NCI-H146 (cell line): ENCODE data around the gene ANKS1B.

Experiments used
- DNase-seq: peaks from one replicate; lab custom pipeline; 2025; lab: John Stamatoyannopoulos, UW

ANKS1B gene

DNA sequence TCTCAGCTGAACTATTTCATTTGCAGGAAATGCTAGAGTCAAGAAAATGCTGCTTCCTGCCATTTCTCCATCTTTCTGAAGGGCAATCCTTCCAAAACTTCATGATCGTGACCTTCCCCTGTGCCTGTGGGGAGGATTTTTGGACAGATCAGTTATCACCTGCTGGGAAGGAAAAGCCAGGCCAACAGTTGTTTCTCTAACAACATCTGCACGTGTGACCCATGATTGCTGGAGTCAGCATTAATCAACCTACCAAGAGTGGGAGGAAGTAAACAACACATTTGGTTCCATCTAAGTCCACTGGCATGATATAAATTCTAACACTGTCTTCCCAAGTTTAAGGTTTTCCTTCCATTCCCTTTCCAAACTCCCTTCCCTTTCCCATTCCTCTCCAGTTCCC, 1167.0 kb downstream of the ANKS1B start:
- no peak for DNase-seq

- no peak for DNase-seq
Observed at GRCh38 chr12:98816720-98817119, 1168.0 kb downstream of the ANKS1B start.

DNA sequence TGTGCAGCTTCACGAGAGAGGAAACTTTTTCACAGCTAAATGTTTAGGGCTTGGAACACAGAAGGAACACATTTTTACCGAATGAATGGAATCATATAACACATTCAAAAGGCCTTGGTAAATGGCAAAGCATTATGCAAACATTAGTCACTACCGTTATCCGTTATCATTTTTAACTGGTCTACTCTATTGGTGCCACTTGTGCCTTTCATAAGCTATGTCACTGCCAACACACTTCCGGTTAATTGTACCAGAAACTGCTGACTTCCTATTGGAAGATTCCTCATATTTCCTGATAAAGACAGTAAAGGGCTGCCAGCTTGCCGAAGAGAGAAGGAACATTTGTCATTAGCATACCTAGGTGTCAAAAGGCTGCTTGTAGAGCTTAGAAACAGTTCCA, 1170.5 kb downstream of the ANKS1B start:
- no peak for DNase-seq

DNA sequence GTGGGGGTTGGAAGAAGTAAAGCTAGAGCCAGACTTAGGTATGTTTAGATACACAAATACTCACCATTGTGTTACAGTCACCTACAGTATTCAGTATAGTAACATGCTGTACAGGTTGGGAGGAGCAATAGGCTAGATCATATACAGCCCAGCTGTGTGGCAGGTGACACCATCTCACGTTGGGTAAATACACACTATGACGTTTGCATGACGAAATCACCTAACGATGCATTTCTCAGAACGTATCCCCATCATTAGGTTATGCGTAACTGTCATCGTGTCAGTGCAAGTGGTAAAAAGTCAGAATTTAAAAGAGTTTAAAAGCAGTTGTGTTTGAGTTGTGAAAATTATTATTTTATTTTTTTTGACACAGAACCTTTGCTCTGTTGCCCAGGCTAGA, 1172.5 kb downstream of the ANKS1B start:
- no peak for DNase-seq

GRCh38 chr12:98808243-98808875, 1176.4 kb downstream of the ANKS1B start:
- no peak for DNase-seq

DNA sequence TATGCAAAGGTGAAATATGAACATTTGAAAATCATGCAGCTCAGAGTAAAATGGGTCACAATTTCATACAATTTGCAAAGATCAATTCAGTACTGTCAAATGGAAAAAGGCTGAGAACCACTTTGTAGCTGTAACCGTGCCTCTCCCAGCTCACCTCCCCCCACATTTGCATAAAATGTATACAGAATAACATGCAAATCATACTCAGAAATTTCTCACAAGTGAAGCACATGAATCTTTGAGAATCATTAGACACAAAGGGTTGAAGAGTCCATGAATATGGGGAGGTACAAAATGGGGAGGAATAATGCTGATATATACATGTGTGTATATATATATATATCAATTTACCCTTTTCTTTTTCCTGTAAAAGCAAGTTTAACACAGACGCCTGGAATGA, 1177.5 kb downstream of the ANKS1B start:
- DNase-seq, result no peak

DNA sequence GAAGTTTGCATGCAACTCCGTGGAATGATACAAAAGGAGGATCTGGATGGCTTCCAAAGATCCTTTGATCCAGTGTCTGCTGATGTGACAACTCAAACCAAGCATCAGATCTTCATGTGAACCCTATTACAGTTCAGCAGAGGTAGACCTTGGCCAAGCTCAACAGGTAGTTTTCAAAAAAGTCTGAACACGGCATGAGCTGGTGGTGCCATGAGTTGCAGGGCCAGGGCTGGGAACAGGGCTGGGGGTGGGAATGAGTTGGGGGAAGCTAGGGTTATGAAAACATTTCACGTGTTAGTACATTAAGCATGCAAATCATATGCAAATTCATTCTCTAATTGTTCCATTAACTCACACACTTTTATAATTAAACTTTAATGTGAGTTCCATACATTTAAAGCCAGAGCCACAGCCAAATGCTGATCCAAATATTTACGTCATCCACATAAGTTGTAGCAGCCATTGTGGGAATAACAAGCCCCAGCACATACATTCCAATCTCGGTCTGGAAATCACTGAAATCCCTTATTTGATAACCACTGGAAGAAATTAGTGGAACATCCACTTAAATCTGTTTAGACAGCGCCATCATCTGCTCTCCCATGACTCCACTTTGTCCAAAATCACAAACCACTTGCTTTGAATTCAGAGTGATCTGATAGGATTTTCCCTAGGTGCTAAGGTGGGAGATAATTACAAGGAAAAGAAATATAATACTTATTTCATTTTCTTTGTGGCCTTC, 1181.1 kb downstream of the ANKS1B start:
- no peak for DNase-seq

- no peak for DNase-seq
Observed at GRCh38 chr12:98799822-98800221, 1184.9 kb downstream of the ANKS1B start.

GRCh38 chr12:98799146-98799810, 1185.5 kb downstream of the ANKS1B start:
- no peak for DNase-seq

DNA sequence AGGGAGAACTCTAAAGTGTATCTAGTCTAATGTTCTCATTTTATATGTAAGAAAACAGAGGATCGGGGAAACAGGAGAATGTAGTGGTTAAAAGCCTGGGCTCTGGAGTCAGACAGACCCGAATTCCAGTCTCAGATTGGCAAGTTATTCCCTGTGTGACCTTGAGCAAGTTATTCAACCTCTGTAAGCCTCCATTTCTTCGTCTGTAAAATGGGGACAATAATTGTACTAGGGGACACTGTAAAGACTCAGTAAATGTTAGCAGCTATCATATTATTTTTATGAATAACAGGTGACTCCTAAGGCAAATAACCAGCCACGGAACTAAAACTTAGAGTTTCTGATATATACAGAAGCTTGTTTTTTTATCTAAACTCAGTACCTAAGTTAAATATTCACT, 1187.5 kb downstream of the ANKS1B start:
- DNase-seq, result no peak

GRCh38 chr12:98796745-98797144, 1188.0 kb downstream of the ANKS1B start:
- no peak for DNase-seq

DNA sequence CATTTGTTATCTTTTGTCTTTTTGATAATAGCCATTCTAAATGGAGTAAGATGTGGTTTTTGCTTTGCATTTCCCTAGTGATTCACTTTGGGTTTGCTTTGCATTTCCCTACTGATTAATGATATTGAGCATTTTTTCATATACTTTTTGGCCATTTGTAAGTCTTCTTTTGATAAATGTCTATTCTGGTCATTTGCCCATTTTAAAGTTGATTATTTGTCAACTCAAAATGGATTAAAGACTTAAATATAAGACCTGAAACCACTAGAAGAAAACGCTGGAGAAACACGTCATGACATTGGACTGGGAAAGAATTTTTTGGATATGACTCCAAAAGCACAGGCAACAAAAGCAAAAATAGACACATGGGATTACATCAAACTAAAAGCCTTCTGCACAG, 1191.6 kb downstream of the ANKS1B start:
- DNase-seq, result no peak

DNA sequence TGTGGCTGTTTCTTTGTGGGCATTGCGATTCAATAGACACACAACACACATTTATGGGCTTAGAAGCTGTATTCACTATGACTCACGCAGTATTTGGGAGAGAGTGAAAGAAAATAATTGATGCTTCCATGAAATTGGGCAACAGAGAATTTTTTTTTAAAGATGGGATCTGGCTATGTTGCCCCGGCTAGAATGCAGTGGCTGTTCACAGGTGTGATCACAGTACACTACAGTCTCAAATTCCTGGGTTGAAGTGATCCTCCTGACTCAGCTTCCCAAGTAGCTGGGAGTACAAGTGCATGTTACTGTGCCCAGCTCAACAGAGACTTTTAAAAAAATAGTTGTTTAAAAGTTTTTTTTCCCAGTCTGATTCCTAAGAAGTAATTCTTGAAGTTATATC, 1193.3 kb downstream of the ANKS1B start:
- DNase-seq, result no peak

DNA sequence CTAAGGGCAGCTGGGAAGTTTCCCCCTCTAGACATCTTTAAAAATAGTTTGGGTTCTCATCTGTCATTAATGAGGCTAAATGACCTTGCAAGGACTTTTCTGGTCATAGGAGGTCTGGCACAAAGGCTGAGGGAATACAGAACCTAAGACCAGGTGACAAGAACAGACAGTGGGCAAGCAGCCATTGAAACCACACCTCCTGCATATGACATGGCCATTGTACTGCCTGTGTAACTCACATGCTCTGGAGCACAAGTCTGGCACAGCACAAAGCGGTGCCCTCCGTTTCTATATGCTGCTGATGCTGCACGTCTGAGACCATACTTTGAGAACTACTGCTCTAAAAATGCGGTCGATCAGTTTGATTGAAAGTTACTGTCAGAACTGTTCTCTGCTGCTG, 1196.3 kb downstream of the ANKS1B start:
- DNase-seq, result no peak

- no peak for DNase-seq
Observed at GRCh38 chr12:98786653-98787052, 1198.1 kb downstream of the ANKS1B start.

GRCh38 chr12:98783420-98783819, 1201.3 kb downstream of the ANKS1B start:
- no peak for DNase-seq

DNA sequence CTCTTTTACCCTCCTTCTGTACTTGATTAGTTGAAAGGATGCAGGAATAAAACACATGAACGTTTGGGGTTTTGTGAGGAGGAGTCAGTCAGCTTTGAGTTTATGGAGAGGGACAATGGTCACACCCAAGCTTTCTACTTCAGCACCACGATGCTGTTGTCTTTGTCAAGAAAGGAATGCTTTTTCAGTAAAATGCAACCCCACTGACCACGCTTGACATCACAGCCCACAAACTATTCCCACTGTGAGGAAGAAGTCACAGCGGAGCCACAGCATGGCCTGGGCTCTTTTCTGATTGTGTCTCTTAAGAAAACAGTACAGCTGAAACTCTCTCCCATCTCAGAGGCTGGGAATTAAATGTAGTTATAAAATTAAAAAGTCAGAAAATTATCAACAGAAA, 1204.5 kb downstream of the ANKS1B start:
- no peak for DNase-seq

- DNase-seq, result no peak
Observed at GRCh38 chr12:98772818-98773217, 1211.9 kb downstream of the ANKS1B start.

DNA sequence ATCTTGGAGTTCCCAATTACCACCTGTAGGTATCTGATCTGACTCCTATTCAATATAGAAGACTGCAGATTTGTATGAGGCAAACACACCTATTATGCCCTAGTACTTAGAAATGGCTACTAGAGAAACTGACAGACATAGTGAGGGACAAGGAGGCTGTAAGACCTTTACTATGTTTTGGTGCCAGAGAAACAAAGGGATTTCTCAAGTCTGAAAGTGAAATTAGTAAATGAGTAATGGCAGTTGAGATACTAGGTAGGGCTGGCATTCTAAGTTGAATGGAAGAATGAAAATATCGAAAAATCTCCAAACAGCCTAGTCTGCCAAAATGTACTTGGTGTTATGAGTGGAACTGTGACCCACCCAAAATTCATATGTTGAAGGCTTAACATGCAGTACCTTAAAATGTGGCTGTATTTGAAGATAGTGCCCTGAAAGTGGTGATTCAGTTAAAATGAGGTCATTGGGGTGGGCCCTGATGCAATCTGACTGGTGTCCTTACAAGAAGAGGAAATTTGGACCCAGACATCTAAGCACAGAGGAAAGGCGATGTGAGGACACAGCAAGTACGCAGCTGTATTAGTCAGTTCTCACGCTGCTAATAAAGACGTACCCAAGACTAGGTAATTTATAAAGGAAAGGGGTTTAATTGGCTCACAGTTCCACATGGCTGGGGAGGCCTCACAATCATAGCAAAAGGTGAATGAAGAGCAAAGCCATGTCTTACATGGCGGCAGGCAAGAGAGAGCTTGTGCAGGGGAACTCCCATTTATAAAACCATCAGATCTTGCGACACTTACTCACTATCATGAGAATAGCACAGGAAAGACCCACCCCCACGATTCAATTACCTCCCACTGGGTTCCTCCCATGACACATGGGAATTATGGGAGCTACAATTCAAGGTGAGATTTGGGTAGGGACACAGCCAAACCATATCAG, 1212.7 kb downstream of the ANKS1B start:
- DNase-seq, result no peak

DNA sequence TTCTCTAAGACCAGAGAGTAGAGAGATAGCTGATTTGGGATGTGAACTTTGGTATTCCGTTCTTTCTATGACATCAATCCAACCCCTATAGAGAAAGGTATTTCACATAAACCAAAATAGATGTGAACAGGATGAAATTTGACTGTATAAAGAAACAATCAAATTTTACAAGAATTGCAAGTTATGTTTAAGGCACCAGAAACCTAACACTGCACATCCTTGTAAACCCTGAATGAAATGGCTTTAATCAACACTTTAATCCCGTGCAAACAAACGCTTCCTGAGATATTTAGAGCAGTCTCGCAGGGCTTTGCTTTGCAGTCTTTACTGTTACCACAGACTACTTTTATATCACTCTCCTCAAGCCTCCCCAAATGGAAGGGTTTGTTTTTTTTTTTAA, 1214.5 kb downstream of the ANKS1B start:
- DNase-seq, result no peak

GRCh38 chr12:98769068-98769467, 1215.7 kb downstream of the ANKS1B start:
- DNase-seq, result no peak

DNA sequence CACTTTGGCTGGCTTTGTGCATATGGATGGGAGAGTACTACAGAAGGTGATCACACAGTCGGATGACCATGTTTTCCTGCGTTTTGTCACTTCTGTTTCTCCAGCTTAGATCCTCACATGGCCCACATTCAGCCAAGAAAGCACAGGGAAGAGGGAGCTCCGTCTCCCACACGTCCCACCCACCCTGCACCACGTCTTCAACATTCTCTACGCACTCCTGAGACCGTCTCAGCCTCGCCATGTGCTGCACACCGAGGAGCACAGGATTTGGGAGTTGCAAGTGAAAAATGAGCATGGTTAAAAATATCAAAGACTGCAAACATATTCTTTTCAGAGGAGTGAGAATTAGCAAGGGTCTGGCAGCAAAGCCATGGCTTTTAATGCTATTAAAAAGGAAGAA, 1217.5 kb downstream of the ANKS1B start:
- DNase-seq, result no peak
